Measurements from ENCODE around the gene FBP2. TPM values are rescaled to one million over a fixed set of nuclear protein-coding genes. Genes with fewer than 3 reads are reported as not detected.

The FBP2 gene
- total RNA-seq, 1 donor from 2014 or later: not detected

- Histone ChIP-seq H3K27me3 (ENCODE audit: control insufficient read depth, insufficient read depth, low read length) (peaks cover 11% of the 10 kb centered on the region), H3K4me3 (ENCODE audit: low read depth, low read length) (no peak overlapping the region), H3K36me3 (ENCODE audit: control insufficient read depth, insufficient read depth, low read length) (no peaks in the 10 kb centered on the region)
- FAIRE-seq (no peak), DNase-seq (ENCODE audit: low read depth) (no peak)
- no peak for TF ChIP-seq CTCF (IDR thresholded peaks at IDR 0.05; ENCODE audit: insufficient read depth, low read length, severe bottlenecking)
Observed at GRCh38 chr9:94638335-94639060, 44.9 kb upstream of the FBP2 start.

GRCh38 chr9:94632737-94633136, 39.1 kb upstream of the FBP2 start:
- TF ChIP-seq CTCF (IDR thresholded peaks at IDR 0.05; ENCODE audit: insufficient read depth, low read length, severe bottlenecking): no peak
- FAIRE-seq: peak; percentile 28
- H3K27me3 ChIP-seq (ENCODE audit: control insufficient read depth, insufficient read depth, low read length): no peaks in the 10 kb centered on the region

GRCh38 chr9:94631599-94631998, 38.0 kb upstream of the FBP2 start:
- H3K4me3 ChIP-seq (ENCODE audit: low read depth, low read length): no peak overlapping the region

More at GRCh38 chr9:94632737-94633136, 39.1 kb upstream of the FBP2 start:
- no peak for DNase-seq (ENCODE audit: low read depth)
- Histone ChIP-seq H3K4me3 (ENCODE audit: low read depth, low read length) (no peak overlapping the region), H3K36me3 (ENCODE audit: control insufficient read depth, insufficient read depth, low read length) (no peaks in the 10 kb centered on the region)

GRCh38 chr9:94630833-94631232, 37.2 kb upstream of the FBP2 start:
- Histone ChIP-seq H3K27me3 (ENCODE audit: control insufficient read depth, insufficient read depth, low read length) (no peaks in the 10 kb centered on the region), H3K4me3 (ENCODE audit: low read depth, low read length) (no peak overlapping the region), H3K36me3 (ENCODE audit: control insufficient read depth, insufficient read depth, low read length) (no peaks in the 10 kb centered on the region)
- DNase-seq (ENCODE audit: low read depth): peak; percentile 61
- no peak for FAIRE-seq
- TF ChIP-seq CTCF (IDR thresholded peaks at IDR 0.05; ENCODE audit: insufficient read depth, low read length, severe bottlenecking): no peak

More at GRCh38 chr9:94631599-94631998, 38.0 kb upstream of the FBP2 start:
- peak; percentile 42 for DNase-seq (ENCODE audit: low read depth)
- no peak for TF ChIP-seq CTCF (IDR thresholded peaks at IDR 0.05; ENCODE audit: insufficient read depth, low read length, severe bottlenecking)
- FAIRE-seq: no peak
- Histone ChIP-seq H3K27me3 (ENCODE audit: control insufficient read depth, insufficient read depth, low read length) (no peaks in the 10 kb centered on the region), H3K36me3 (ENCODE audit: control insufficient read depth, insufficient read depth, low read length) (no peaks in the 10 kb centered on the region)

- no peak for DNase-seq (ENCODE audit: low read depth)
- H3K36me3 ChIP-seq (ENCODE audit: control insufficient read depth, insufficient read depth, low read length): no peaks in the 10 kb centered on the region
- H3K4me3 ChIP-seq (ENCODE audit: low read depth, low read length): no peak overlapping the region
- H3K27me3 ChIP-seq (ENCODE audit: control insufficient read depth, insufficient read depth, low read length): no peaks in the 10 kb centered on the region
- no peak for TF ChIP-seq CTCF (IDR thresholded peaks at IDR 0.05; ENCODE audit: insufficient read depth, low read length, severe bottlenecking)
- FAIRE-seq: no peak
Observed at GRCh38 chr9:94630281-94630680, 36.7 kb upstream of the FBP2 start.

GRCh38 chr9:94627287-94627686, 33.7 kb upstream of the FBP2 start:
- FAIRE-seq (no peak), DNase-seq (ENCODE audit: low read depth) (no peak)
- Histone ChIP-seq H3K36me3 (ENCODE audit: control insufficient read depth, insufficient read depth, low read length) (no peaks in the 10 kb centered on the region), H3K27me3 (ENCODE audit: control insufficient read depth, insufficient read depth, low read length) (no peaks in the 10 kb centered on the region), H3K4me3 (ENCODE audit: low read depth, low read length) (no peak overlapping the region)
- TF ChIP-seq CTCF (IDR thresholded peaks at IDR 0.05; ENCODE audit: insufficient read depth, low read length, severe bottlenecking): no peak
